ENCODE data around the gene VGF. TPM values are rescaled to one million over a fixed set of nuclear protein-coding genes. Genes with fewer than 3 reads are reported as not detected.

VGF gene
- total and polyA plus RNA-seq, 2 donors (not counting 3 experiments of a cell fraction or from before 2014, with no cell fraction given), result 0.03 TPM; not detected in 1

DNA sequence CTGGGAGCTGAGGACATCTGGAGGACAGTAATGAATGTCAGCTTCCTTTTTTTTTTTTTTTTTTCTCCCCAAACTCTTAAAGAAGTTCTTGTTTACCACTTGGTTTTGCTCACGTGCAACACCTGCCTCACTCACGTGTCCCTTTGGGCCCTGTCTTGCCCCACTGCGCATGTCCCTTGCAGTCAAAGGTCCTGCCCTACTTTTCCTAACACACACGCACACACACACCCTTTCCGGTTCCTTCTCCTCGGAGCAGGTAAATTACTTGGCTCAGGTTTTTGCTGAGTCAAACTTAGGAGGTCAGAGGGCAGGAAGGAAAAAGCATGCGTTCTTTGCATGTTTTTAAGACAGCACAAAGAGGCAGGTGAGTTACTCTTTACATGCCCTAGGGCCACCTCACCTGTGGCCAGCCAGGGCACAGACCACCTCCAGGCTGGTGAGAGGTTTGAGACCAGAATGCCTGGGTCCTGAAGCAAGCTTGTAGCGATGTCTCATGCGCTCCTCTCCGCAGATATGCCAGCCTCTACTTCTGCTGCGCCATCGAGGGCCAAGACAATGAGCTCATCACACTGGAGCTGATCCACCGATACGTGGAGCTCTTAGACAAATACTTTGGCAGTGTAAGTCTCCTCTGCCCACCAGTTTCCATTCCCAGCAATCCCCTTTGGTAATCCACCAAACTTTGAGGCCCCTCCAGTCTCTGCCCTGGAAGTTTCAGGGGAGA lies 8.3 kb downstream of the VGF start:
- dilution Hi-C loops (cut with MboI; ENCODE audit: extremely low pct_ligation_motif_present, low sequenced_read_pairs) (no loop called here), intact Hi-C loops (cut with micrococcal nuclease) (no loop called here)
- H3K9ac ChIP-seq (replicated peaks; ENCODE audit: extremely low read depth, insufficient read depth, low read length), result no peak overlapping the region
- no peaks in the 10 kb centered on the region for H4K20me1 ChIP-seq (replicated peaks; ENCODE audit: control insufficient read depth, extremely low read depth, insufficient read depth, low read length)
- CTCF ChIA-PET, result interaction anchor here (0.7 to 6.0 kb wide), 11 partner anchors 10 to 452 kb away, joined by 3 to 75 read pairs (median 6); partner anchors contain the start of genes PLOD3 and ZNHIT1
- H3K27me3 ChIP-seq (ENCODE audit: control insufficient read depth in 2 of 2, insufficient read depth in 2 of 2, low read length in 2 of 2), result peaks cover 0 to 2% of the 10 kb centered on the region in 2 experiments
- DNase-seq (ENCODE audit: low read depth, low spot score), result no peak
- no peak overlapping the region for H3K27ac ChIP-seq (ENCODE audit: insufficient read depth, low read depth, low read length)
- POLR2A ChIA-PET, result interaction anchor here (0.5 to 0.6 kb wide), 2 partner anchors 57 to 522 kb away, joined by 5 read pairs; no protein-coding TSS in a partner anchor
- no peaks in the 10 kb centered on the region for H3K9me3 ChIP-seq (replicated peaks; ENCODE audit: control insufficient read depth, insufficient read depth, low read length)
- no TSS peak for BruUV-seq (replicated peaks)
- TF ChIP-seq GATA2 (IDR thresholded peaks at IDR 0.05; ENCODE audit: insufficient read depth, insufficient read length, low read depth, low read length) (no peak), POLR2A (IDR thresholded peaks at IDR 0.05; ENCODE audit: low read depth, low read length) (no peak), POLR2AphosphoS5 (IDR thresholded peaks at IDR 0.05; ENCODE audit: insufficient read depth, low read depth, low read length) (no peak), MYC (IDR thresholded peaks at IDR 0.05; ENCODE audit: low read depth, low read length) (no peak), EZH2 (IDR thresholded peaks at IDR 0.05; ENCODE audit: borderline replicate concordance, low read depth, low read length, severe bottlenecking) (no peak), JUN (IDR thresholded peaks at IDR 0.05; ENCODE audit: borderline replicate concordance, insufficient read depth, insufficient read length, low read depth) (no peak), FOS (IDR thresholded peaks at IDR 0.05; ENCODE audit: borderline replicate concordance, insufficient read depth, low read length) (no peak)
- TF ChIP-seq, protein P1, sequence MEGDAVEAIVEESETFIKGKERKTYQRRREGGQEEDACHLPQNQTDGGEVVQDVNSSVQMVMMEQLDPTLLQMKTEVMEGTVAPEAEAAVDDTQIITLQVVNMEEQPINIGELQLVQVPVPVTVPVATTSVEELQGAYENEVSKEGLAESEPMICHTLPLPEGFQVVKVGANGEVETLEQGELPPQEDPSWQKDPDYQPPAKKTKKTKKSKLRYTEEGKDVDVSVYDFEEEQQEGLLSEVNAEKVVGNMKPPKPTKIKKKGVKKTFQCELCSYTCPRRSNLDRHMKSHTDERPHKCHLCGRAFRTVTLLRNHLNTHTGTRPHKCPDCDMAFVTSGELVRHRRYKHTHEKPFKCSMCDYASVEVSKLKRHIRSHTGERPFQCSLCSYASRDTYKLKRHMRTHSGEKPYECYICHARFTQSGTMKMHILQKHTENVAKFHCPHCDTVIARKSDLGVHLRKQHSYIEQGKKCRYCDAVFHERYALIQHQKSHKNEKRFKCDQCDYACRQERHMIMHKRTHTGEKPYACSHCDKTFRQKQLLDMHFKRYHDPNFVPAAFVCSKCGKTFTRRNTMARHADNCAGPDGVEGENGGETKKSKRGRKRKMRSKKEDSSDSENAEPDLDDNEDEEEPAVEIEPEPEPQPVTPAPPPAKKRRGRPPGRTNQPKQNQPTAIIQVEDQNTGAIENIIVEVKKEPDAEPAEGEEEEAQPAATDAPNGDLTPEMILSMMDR (IDR thresholded peaks at IDR 0.05; ENCODE audit: extremely low read depth in 1 of 2, insufficient read depth in 1 of 2, low read depth in 1 of 2, low read length in 2 of 2), result no peak
- TF ChIP-seq, protein P2, sequence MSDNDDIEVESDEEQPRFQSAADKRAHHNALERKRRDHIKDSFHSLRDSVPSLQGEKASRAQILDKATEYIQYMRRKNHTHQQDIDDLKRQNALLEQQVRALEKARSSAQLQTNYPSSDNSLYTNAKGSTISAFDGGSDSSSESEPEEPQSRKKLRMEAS (IDR thresholded peaks at IDR 0.05; ENCODE audit: insufficient read depth, insufficient read length), result no peak
- peaks cover 5 to 19% of the 10 kb centered on the region in 2 experiments for H3K36me3 ChIP-seq (ENCODE audit: control insufficient read depth in 2 of 2, extremely low read depth in 1 of 2, insufficient read depth in 2 of 2, low read length in 2 of 2)
- H3K9me1 ChIP-seq (replicated peaks; ENCODE audit: control insufficient read depth, extremely low read depth, insufficient read depth, low read length), result no peaks in the 10 kb centered on the region
- no peak overlapping the region for H2AFZ ChIP-seq (ENCODE audit: low read depth, low read length)
- H3K79me2 ChIP-seq (ENCODE audit: control insufficient read depth, insufficient read depth, low read length), result peaks cover 10% of the 10 kb centered on the region
- no peak overlapping the region for H3K4me3 ChIP-seq (replicated peaks in 1 of 3; ENCODE audit: insufficient read depth in 1 of 3, low read depth in 1 of 3, low read length in 3 of 3)
- FAIRE-seq, result no peak
- H3K4me2 ChIP-seq (ENCODE audit: insufficient read depth, low read length), result no peak overlapping the region
- H3K4me1 ChIP-seq (ENCODE audit: control insufficient read depth, extremely low read depth, insufficient read depth, low read length), result peaks cover 6% of the 10 kb centered on the region

Data from endothelial cell of umbilical vein (primary cell).